Peyer's patch (tissue), 4 donors: Measurements from ENCODE around the gene GNS. TPM values are rescaled to one million over a fixed set of nuclear protein-coding genes. Genes with fewer than 3 reads are reported as not detected.

Experiments used
- DNase-seq, 3 donors: peaks; one replicate each; pipeline ENCODE4 v3.0.0-alpha.2; 2017 to 2019
- H3K27ac ChIP-seq, 4 donors: fragments of 200-600 bp; sonication (generic); one replicate each; pipeline ENCODE4 v1.5.1; 2016 to 2019
- H3K27me3 ChIP-seq, 2 donors: fragments of 200-600 bp; sonication (generic); one replicate each; pipeline ENCODE4 v1.5.1; 2019
- H3K36me3 ChIP-seq, 3 donors: fragments of 200-600 bp; sonication (generic); one replicate each; pipeline ENCODE4 v1.5.1; 2016 to 2019
- H3K4me1 ChIP-seq, 4 donors: fragments of 200-600 bp; sonication (generic); one replicate each; pipeline ENCODE4 v1.5.1; 2016 to 2019
- H3K4me3 ChIP-seq, 4 donors: fragments of 200-600 bp; sonication (generic); 1 replicate in 3 of 4; 2 replicates in 1 of 4; pipeline ENCODE4 v1.5.1; 2016 to 2019; ENCODE audit warnings: mild to moderate bottlenecking in 1 of 4
- H3K9me3 ChIP-seq, 4 donors: fragments of 200-600 bp; sonication (generic); one replicate each; pipeline ENCODE4 v1.5.1; 2016 to 2019; ENCODE audit warnings: mild to moderate bottlenecking in 1 of 4
- POLR2A ChIP-seq, 2 donors: fragments of 450-650 bp; IDR thresholded peaks; one replicate each; pipeline ENCODE4 v1.5.1; 2017; ENCODE audit warnings: antibody characterized with exemption in 2 of 2, mild to moderate bottlenecking in 2 of 2, moderate library complexity in 2 of 2
- total RNA-seq, 4 donors: library from RNA; depleted of rRNA; stranded (reverse); fragments of >200 nt; gene quantifications; one replicate each; pipeline ENCODE4 v1.1.0, GENCODE V29; 2016
- TF ChIP-seq, protein P1 (sequence below), 6 experiments: fragments of 450-650 bp in 4 of 6; fragments of 200-600 bp in 2 of 6; sonication (generic) in 1 of 6; IDR thresholded peaks; one replicate each; pipeline ENCODE4 v1.5.1; 2017 to 2019; ENCODE audit warnings: antibody characterized with exemption in 6 of 6, mild to moderate bottlenecking in 3 of 6, moderate library complexity in 1 of 6

Gene GNS
- total RNA-seq, 4 donors from 2014 or later = 19.8 to 146 (median 102) TPM

GRCh38 chr12:64793610-64794009 lies 34.4 kb upstream of the GNS start:
- Histone ChIP-seq H3K27me3 (no peaks in the 10 kb centered on the region), H3K4me3 (no peak overlapping the region), H3K9me3 (no peaks in the 10 kb centered on the region), H3K27ac (no peak overlapping the region), H3K36me3 (no peaks in the 10 kb centered on the region), H3K4me1 (no peaks in the 10 kb centered on the region)
- DNase-seq = no peak
- no peak for TF ChIP-seq POLR2A (IDR thresholded peaks at IDR 0.05)
- TF ChIP-seq, protein P1, sequence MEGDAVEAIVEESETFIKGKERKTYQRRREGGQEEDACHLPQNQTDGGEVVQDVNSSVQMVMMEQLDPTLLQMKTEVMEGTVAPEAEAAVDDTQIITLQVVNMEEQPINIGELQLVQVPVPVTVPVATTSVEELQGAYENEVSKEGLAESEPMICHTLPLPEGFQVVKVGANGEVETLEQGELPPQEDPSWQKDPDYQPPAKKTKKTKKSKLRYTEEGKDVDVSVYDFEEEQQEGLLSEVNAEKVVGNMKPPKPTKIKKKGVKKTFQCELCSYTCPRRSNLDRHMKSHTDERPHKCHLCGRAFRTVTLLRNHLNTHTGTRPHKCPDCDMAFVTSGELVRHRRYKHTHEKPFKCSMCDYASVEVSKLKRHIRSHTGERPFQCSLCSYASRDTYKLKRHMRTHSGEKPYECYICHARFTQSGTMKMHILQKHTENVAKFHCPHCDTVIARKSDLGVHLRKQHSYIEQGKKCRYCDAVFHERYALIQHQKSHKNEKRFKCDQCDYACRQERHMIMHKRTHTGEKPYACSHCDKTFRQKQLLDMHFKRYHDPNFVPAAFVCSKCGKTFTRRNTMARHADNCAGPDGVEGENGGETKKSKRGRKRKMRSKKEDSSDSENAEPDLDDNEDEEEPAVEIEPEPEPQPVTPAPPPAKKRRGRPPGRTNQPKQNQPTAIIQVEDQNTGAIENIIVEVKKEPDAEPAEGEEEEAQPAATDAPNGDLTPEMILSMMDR (IDR thresholded peaks at IDR 0.05) = no peak

GRCh38 chr12:64792128-64792527 lies 32.9 kb upstream of the GNS start:
- H3K4me1 ChIP-seq = no peaks in the 10 kb centered on the region
- H3K36me3 ChIP-seq = no peaks in the 10 kb centered on the region
- no peak for DNase-seq
- H3K4me3 ChIP-seq = no peak overlapping the region
- no peak overlapping the region for H3K27ac ChIP-seq
- TF ChIP-seq, protein P1 (IDR thresholded peaks at IDR 0.05) = no peak
- no peak for TF ChIP-seq POLR2A (IDR thresholded peaks at IDR 0.05)
- H3K27me3 ChIP-seq = no peaks in the 10 kb centered on the region
- no peaks in the 10 kb centered on the region for H3K9me3 ChIP-seq

- H3K27me3 ChIP-seq = no peaks in the 10 kb centered on the region
- H3K36me3 ChIP-seq = no peaks in the 10 kb centered on the region
- H3K4me1 ChIP-seq = no peaks in the 10 kb centered on the region
- no peak overlapping the region for H3K4me3 ChIP-seq
- H3K9me3 ChIP-seq = no peaks in the 10 kb centered on the region
- DNase-seq = no peak
- no peak overlapping the region for H3K27ac ChIP-seq
- TF ChIP-seq, protein P1 (IDR thresholded peaks at IDR 0.05) = no peak
- TF ChIP-seq POLR2A (IDR thresholded peaks at IDR 0.05) = no peak
These were observed 31.8 kb upstream of the GNS start for GRCh38 chr12:64791036-64791435.

- Histone ChIP-seq H3K27me3 (no peaks in the 10 kb centered on the region), H3K9me3 (no peaks in the 10 kb centered on the region), H3K4me1 (no peaks in the 10 kb centered on the region), H3K27ac (no peak overlapping the region), H3K36me3 (no peaks in the 10 kb centered on the region), H3K4me3 (no peak overlapping the region)
- TF ChIP-seq POLR2A (IDR thresholded peaks at IDR 0.05) = no peak
- TF ChIP-seq, protein P1 (IDR thresholded peaks at IDR 0.05) = no peak
- DNase-seq = no peak
These were observed 31.0 kb upstream of the GNS start for GRCh38 chr12:64790166-64790565.

GRCh38 chr12:64785838-64786237 lies 26.6 kb upstream of the GNS start:
- Histone ChIP-seq H3K9me3 (no peaks in the 10 kb centered on the region), H3K27ac (no peak overlapping the region), H3K4me3 (no peak overlapping the region), H3K27me3 (no peaks in the 10 kb centered on the region), H3K4me1 (peaks cover 0 to 11% (median 4%) of the 10 kb centered on the region in 4 donors), H3K36me3 (no peaks in the 10 kb centered on the region)
- DNase-seq = no peak
- TF ChIP-seq, protein P1 (IDR thresholded peaks at IDR 0.05) = no peak
- no peak for TF ChIP-seq POLR2A (IDR thresholded peaks at IDR 0.05)
